ENCODE results near the gene S100A11.

- TF ChIP-seq CTCF (IDR thresholded peaks at IDR 0.05) (no peak), POLR2A (IDR thresholded peaks at IDR 0.05) (no peak)
Observed at GRCh38 chr1:152034324-152034653, 2.5 kb downstream of the S100A11 start.
